Germinal center (tissue), 1 donor: ENCODE measurements around the gene INPP5A.
"Not testable (repeated sequence)": the region's sequence is repeated elsewhere in the genome, so short reads cannot be mapped to it uniquely, and the experiment has no call there.

Experiments
- DNase-seq: peaks from one replicate; pipeline ENCODE4 v3.0.0; 2012; ENCODE audit warnings: mixed read lengths, low spot score

The INPP5A gene

GRCh38 chr10:132564690-132565089, 27.1 kb downstream of the INPP5A start:
- no peak for DNase-seq

DNA sequence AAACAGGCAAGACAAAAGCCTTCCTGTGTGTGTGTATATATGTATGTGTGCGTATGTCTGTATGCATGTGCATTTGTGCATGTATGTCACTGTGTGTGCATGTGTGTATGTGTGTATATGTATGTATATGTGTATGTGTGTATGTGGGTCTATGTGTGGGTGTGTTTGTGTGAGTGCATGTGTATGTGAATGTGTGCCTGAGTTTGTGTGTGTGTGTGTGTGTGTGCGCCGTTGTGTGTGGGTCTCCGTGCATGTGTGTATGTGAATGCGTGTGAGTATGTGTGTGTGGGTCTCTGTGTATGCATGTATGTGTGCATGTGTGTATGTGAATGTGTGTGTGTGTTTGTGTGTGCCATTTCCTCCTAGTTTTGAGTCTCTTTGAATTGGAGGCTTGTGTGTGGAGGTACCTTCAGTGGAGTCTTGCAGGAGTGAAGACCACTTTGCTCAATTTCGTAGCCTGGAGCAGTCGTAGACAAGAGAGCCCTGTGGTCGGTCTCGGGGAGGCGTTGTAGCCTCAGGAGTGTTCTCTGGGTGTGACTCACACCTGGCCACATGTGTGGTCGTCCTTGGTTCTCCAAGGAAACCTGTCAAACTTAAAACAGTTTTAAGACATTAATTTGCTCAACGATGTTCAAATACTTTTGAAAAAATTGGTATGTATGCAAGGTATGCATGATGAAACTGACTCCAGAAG, 28.1 kb downstream of the INPP5A start:
- DNase-seq = no peak

DNA sequence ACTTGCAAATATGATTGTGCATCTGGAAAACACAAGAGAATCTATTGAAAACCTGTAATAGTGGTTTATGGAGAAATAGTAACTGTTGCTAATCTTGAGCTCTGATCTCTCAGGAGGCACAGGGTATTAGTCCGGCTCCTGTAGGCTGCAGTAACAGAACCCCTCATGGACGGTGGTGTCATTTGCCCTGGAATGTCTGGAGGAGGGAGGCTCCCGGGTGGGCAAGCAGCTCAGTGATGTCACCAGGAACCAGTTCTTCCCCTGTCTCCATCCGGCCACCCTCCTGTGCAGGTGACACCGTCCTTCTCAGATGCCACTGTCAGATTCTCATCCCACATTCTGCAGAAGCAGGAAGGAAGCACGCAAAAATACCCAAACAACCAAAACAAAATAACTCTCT, 29.3 kb downstream of the INPP5A start:
- DNase-seq = no peak

DNA sequence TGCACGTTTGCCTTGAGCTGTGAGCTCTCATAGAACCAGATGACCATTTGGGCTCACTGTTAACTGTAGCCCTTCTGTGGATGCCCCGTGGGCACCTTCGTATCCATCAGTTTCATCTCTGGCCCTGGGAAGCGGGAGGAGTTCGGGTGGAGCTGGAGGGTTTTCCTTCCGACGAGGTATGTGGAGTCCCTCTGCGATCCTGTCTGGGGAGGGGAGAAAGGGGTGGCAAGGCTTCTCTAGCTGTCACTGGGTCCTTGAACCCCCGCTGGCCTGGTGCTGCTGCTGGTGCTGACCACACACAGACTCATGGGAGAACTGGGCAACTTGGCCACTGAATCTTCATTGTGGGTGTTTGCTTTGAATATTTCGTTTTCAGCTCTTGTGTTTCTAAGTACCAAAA, 32.7 kb downstream of the INPP5A start:
- no peak for DNase-seq

DNA sequence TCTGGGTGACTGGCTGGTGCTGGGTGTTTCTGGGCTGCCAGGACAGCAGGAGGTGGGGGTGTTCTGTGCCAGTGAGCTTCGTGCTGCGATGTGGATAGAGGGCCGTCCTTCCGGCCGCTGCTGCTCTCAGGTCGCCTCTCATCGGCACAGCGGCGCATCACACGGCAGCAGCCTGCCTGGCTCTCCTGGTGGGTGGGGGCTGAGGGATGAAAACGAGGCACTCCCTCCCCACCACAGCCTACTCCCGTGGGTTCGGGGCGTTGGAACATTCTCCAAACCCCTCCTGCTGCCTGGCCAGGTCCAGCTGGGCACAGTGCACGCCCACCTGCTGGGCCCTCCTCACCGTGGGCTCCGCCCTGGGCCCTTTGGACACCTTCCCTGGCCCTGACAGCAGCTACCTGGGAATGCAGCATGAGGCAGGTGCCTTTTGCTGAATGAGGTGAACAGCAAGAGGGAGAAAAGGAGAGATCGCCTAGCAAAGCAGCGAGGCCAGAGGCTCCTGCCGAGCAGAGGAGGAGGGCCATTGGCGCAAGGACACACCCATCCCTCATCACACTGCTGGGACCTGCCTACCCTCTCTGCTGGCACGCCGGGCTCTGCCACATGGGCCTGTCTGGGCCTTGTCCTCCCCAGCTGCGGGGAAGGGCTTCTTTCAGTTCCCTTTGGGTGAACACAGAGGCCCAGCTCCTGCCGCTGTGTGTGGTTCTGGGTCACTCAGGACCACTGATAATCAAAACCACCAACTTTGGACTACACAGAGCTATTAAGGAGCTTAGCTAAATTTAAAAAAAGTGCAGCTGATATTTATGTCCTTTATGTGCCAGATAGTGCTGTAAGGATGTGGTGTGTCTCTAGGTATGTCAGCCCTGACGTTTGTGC, 33.4 kb downstream of the INPP5A start:
- peak; percentile 82 for DNase-seq

- peak; percentile 84 for DNase-seq
These were observed 34.3 kb downstream of the INPP5A start for GRCh38 chr10:132571650-132572544.

DNA sequence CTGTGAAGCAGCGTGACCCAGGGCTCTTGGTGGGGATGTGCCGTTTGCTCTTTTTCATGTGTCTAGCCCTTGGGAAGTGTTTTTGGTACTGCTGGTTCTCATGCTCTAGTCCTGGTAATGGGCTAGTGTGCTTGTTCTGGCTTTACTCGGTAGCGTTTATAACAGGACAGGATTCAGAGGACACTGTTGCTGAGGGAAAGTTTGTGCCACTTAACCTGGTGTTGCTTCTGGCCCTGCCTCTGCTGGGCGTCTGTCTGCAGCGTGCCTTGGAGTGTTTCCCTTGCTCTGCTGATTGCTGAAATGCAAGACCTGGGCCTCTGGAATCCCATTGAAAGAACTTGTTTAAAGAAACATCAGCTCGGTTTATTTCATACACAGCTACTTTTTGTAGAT, 35.0 kb downstream of the INPP5A start:
- DNase-seq = no peak

GRCh38 chr10:132572946-132573345, 35.4 kb downstream of the INPP5A start:
- not testable (repeated sequence) for DNase-seq

GRCh38 chr10:132574288-132574687, 36.7 kb downstream of the INPP5A start:
- DNase-seq = no peak

DNA sequence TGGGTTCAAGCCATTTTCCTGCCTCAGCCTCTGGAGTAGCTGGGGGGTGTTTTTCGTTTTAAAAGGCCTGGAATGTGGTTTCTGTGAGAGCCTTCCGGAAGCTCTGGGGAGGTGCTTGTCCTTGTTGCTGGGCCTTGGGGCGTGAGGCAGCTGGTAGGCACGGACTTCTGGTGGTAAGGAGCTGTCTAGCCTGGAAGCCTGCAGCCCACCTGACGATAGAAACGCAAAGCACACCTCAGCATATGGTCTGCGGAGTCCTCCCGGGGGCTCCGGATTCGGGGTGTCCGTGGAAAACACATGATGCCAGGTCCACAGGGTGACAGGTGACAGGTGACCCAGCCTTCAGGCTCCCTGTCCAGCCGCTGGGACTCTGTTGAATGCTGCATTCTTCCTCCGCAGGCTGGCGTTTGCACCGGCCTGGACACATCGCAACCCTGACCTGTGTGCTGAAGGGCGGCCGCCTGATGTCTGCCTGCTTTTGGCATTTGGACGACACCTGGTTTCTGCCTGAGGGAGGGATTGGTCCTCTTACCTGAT, 37.3 kb downstream of the INPP5A start:
- DNase-seq = no peak

- no peak for DNase-seq
These were observed 38.0 kb downstream of the INPP5A start for GRCh38 chr10:132575320-132576201.

DNA sequence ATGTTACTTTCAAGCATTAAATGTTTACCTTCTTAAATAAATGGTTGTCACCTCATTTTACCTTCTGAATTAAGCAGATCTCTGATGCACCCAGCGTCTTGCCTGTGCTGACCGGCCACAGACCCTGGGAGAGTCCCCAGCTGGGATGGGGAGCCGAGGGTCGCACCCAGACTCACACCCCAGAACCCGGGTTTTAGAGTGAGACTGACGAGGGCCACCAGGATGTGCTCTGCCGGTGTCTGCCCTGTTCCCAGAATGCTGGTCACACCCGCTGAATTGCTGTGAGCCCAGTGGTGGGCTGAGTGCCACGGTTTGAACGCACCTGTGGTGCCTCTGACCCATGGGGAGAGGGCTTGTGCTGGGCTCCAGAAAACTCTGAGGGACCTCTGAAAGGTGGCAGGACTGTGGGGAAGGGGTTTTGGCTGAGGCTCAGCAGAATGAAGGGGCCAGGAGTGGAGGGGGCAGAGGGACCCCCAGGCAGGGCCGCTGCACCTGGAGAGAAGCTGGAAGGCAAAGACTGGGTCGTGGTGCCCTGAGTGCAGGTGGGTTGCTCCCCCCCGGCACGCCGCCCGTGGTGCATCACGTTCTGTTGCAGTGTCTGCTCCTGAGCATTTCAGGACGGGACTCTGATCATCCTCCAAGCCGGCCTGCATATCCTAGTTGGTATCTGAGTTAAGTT, 39.2 kb downstream of the INPP5A start:
- DNase-seq = no peak

- no peak for DNase-seq
These were observed 39.9 kb downstream of the INPP5A start for GRCh38 chr10:132577350-132578003.

GRCh38 chr10:132578287-132578951, 40.8 kb downstream of the INPP5A start:
- DNase-seq = no peak

DNA sequence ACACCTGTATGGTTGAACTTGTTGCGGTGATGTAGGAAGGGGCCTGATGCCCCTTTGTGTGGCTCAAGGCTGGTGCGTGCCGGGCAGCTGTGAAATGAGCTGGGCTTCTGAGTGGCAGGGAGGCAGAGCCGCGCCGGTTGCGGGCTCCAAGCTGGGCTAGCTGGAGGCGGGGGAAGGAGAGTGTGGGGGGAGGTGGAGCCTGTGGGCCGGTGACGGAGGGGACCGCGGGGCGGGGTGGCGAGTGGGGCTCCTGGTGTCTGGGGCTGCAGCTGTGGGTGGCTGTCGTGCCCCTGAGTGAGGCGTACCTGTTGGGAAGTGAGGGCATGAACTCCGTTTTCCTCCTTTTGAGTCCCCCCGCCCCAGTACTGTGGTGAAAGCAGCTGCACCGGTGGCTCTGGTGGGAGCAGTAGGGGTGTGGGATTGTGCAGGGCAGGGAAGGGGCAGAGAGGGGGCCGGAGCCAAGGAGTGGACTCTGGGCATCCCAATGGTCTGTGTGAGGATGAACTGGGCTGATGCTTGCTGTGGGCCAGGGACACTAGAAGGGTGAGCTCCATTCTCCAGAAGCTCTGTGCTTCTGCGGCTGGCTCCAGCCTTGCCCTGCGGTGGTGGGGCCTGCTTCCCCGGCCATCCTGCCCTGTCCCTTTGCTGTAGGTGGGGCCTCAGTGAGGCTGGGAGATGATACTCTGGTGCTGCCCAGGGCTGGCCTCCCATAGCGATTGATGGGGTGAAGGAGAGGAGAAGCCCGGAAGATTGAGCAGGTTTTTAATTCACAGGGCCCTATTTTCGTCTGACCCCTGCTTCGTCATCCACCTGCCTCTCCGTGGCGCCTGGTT, 41.7 kb downstream of the INPP5A start:
- no peak for DNase-seq

DNA sequence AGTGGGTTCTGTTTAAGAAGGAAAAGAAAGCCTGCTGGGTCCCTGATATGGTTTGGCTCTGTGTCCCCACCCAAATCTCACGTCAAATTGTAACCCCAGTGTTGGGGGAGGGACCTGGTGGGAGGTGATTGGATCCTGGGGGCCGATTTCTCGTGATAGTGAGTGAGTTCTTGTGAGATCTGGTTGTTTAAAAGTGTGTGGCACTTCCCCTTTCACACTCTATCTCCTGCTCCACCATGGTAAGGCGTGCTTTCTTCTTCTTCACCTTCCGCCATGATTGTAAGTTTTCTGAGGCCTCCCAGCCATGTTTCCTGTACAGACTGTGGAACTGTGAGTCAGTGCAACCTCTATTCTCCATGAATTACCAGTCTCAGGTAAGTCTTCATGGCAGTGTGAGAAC, 42.6 kb downstream of the INPP5A start:
- no peak for DNase-seq

GRCh38 chr10:132580617-132581016, 43.0 kb downstream of the INPP5A start:
- DNase-seq = no peak

GRCh38 chr10:132582137-132582536, 44.5 kb downstream of the INPP5A start:
- DNase-seq = no peak

GRCh38 chr10:132582771-132583170, 45.2 kb downstream of the INPP5A start:
- no peak for DNase-seq
